ENCODE measurements around the gene HYAL1.

- TF ChIP-seq CTCF (IDR thresholded peaks at IDR 0.05) (no peak), POLR2A (IDR thresholded peaks at IDR 0.05) (no peak)
Observed at GRCh38 chr3:50263478-50264382, 39.6 kb downstream of the HYAL1 start.

Measured in esophagus squamous epithelium (tissue), 4 donors.